Stimulated activated CD8-positive, alpha-beta memory T cell treated with anti-CD3 and anti-CD28 coated beads, Interleukin-2, amount 100 ng/mL, for 48 hours (primary cell): ENCODE data around the gene CFAP61.
"Not testable (repeated sequence)": the region's sequence is repeated elsewhere in the genome, so short reads cannot be mapped to it uniquely, and the experiment has no call there.

Experiments
- DNase-seq, 2 donors: peaks; one replicate each; pipeline ENCODE4 v3.0.0-alpha.2; 2020; ENCODE audit warnings: low read depth in 2 of 2

Gene CFAP61

DNA sequence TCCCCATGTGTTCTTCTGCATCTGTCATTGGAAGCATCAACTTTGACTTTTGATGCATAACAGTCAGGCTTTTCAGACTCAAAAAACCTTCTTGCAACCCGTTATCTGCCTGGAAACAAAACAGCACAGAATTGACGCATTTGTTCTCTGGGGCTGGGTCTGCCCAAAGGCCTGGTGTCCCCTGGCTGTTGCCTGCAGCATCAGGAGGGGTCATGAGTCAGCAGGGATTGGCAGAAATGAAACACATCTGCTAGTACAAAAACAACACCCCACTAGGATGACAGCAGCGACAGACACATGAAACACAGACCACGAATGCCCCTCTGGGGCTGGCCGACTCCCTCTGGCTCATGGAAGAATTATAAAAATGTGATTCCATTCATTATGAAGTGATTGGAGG is 158.0 kb downstream of the CFAP61 start:
- no peak for DNase-seq

- DNase-seq: no peak
Observed at GRCh38 chr20:20210943-20211273, 158.6 kb downstream of the CFAP61 start.

DNA sequence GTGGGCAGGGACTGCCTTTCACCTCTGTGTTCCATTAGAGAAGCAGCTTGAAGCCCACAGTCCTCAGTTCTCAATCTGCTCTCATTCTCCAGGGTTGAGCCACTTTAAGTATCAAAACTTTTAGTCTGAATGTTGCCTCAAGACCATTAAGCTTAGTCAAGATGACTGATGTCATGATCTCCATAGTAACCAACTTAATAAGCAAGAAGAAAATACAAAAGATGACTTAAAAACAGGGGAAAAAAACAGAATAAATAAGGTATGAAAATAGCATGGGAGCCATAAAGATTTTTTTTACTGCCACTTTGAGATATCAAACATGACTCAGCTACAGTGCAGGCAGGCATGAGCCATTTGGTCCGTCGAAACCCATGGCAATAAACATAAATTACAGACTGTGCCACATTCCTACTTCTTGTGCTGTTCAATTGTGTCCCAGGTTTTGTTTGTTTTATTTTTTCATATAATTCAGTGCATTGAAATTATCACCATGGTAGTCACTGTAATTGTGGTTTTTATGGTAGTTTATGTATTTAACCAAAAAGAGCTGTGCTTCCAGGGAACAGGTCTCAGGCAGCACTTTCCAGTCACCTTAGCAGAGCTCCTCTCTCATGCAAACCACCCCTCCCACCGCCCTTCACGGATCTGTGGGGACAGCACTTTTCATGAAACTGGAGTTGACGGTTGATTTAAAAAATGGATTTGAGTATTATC is 159.1 kb downstream of the CFAP61 start:
- DNase-seq: no peak

DNA sequence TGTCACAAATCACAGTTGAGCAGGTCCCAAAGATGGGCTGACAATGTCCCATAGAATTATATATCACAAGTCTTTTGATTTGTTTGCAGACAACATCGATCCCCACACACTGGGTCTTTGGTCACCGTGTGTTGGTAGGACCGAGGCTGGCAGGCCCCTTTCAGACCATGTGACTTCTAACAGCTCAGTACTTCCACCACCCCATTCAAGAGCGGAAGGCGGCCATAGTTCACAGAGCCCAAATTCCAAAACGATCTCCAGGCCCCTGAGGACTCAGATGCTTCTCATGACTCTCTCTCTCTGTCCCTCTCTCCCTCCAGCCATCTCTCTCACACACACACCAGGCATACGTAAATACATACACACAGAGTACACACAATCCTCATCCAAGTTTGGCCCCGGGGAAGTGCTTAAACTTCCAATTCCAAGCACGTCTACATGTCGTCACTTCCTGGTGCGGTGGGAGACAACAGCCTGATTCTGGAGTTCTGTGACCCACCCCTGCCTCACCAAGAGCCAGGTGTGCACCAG is 159.7 kb downstream of the CFAP61 start:
- no peak for DNase-seq

DNA sequence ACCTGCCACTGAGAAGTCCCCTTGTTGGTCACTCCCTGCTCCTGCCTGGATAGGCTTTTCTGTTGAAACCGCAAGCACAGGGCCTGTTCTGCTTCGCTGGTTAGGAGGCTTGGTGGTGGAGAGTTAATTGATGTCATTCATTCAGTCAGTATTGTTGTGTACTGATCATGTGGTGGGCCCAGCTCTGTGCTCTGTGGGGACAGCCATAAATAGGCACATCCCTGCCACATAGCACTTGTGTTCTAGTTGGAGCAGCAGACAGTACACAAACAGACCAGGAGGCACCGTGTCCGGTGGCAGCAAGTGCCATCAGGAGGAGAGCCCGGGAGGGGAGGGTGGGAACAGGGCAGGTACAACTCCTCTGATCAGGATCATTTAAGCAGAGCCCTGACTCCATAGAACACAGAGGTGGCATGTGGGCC is 160.4 kb downstream of the CFAP61 start:
- no peak for DNase-seq

- no peak for DNase-seq
Observed at GRCh38 chr20:20213526-20214121, 161.3 kb downstream of the CFAP61 start.

GRCh38 chr20:20214757-20215275 is 162.5 kb downstream of the CFAP61 start:
- no peak for DNase-seq

GRCh38 chr20:20215976-20216727 is 163.8 kb downstream of the CFAP61 start:
- no peak for DNase-seq

DNA sequence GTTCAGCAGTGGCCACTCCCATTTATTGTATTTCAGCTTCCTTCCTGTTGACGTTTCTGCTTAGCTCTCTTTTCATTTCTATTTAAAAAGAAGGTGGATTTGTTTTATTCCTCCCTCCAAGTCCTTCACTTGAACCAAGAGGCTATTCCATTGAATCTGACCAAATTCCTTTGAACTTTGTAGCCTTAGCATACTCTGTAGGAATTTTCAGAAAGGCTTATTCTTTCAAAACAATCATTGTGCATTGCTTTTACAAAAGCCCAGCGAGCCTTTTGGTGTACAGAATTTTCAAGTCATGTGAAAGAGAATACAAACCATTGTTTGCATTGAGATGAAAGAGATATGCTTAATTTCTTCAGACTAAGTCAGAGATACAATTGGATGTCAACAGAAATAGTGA is 164.6 kb downstream of the CFAP61 start:
- DNase-seq: no peak

- DNase-seq: no peak
Observed at GRCh38 chr20:20217621-20218020, 165.3 kb downstream of the CFAP61 start.

DNA sequence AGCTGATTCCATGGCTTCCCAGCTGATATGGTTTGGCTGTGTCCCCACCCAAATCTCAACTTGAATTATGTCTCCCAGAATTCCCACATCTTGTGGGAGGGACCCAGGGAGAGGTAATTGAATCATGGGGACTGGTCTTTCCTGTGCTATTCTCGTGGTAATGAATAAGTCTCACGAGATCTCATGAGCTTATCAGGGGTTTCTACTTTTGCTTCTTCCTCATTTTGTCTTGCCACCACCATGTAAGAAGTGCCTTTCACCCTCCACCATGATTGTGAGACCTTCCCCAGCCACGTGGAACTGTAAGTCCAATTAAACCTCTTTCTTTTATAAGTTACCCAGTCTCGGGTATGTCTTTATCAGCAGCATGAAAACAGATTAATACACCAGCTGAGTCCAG is 165.8 kb downstream of the CFAP61 start:
- DNase-seq: not testable (repeated sequence)

DNA sequence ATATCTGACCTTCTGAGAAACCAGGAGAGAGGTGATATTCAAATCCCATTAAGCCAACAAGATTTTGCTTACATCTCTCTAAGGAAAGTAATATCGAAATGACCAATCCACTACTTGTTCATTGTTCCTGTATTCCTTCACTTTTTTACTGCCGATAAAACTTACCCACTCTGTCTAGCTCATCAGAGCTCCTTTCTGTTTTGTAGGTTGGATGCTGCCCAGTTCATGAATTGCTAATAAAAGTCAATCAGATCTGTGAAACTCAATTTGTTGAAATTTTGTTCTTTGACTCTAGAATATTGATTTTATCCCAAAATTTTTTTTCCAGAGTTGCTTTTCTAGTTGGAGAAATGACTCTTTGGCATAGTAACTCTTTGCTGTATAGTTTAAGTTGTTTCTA is 166.7 kb downstream of the CFAP61 start:
- DNase-seq: no peak

GRCh38 chr20:20220134-20220533 is 167.8 kb downstream of the CFAP61 start:
- no peak for DNase-seq

GRCh38 chr20:20223981-20224380 is 171.6 kb downstream of the CFAP61 start:
- no peak for DNase-seq

- DNase-seq: no peak
Observed at GRCh38 chr20:20224806-20225205, 172.5 kb downstream of the CFAP61 start.

- DNase-seq: no peak
Observed at GRCh38 chr20:20225325-20226043, 173.2 kb downstream of the CFAP61 start.

DNA sequence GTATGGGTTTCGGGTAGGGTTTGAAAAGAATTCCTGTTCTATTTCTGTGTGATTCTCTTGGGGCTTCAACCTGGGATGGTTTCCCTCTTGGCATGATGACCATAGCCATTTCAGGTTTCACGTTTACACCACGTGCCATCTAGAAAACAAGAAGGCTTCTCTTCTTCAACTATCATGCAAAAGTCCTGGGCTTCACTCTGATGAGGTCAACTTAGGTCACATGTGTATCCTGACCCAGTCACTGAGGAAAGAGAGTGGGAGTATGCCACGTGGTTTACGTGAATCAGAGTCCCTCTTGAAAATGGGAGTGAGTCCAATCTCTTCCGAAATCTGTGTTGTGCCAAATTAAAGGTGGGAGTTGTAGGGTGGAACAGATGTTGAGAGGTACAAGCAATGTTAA is 174.2 kb downstream of the CFAP61 start:
- no peak for DNase-seq

GRCh38 chr20:20227013-20227571 is 174.8 kb downstream of the CFAP61 start:
- DNase-seq: no peak

DNA sequence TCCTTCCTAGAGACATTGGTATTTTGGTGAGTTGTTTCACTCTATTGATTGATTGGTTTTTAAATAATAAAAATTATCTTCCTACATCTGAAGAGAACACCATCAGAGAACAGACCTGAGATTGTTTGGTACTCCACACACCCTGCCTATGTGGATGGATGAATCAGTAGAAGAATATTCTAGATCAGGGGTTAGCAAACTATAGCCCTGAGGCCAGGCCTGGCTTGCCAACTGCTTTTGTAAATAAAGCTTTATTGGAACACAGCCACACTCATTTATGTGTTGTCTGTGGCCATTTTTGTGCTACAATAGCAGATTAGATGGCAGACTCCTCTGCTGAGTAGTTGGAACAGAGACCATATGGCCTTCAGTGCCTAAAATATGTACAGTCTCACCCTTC is 176.0 kb downstream of the CFAP61 start:
- DNase-seq: no peak

GRCh38 chr20:20229595-20229994 is 177.3 kb downstream of the CFAP61 start:
- DNase-seq: no peak

DNA sequence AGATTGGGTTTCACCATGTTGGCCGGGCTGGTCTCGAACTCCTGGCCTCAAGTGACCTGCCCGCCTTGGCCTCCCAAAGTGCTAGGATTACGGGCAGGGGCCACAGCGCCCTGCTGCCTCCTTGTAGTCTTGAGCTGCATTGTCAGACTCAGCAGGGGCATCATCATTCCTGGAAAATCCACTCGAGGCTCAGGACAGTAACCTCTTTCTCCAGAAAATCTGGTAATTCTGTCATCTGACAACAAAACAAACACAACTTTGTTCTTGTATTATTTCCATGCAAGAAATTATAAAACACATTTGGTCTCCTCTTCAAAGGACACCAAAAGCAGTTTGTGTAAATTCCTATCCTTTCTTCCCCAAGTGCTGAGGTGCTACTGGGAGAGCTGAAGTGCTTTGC is 178.4 kb downstream of the CFAP61 start:
- DNase-seq: no peak
